Panc1 (cell line): ENCODE measurements around the gene LASP1.

ENCODE experiments used
- POLR2AphosphoS5 ChIP-seq: IDR thresholded peaks from 2 replicates; pipeline ENCODE4 v1.6.1; 2012; ENCODE audit warnings: mild to moderate bottlenecking, low read depth, low read length, moderate library complexity
- SIN3A ChIP-seq: IDR thresholded peaks from 2 replicates; pipeline ENCODE4 v1.6.1; 2012; ENCODE audit warnings: low read depth, mild to moderate bottlenecking, low read length, moderate library complexity, borderline replicate concordance; ENCODE audit not compliant: insufficient read depth
- TCF7L2 ChIP-seq: IDR thresholded peaks from 2 replicates; pipeline ENCODE4 v1.6.1; 2011; ENCODE audit warnings: mild to moderate bottlenecking, low read depth, low read length, inconsistent platforms
- TF ChIP-seq, protein P1 (sequence below): fragments of 450-650 bp; IDR thresholded peaks from 2 replicates; pipeline ENCODE4 v1.5.1; 2017; ENCODE audit warnings: mild to moderate bottlenecking
- TF ChIP-seq, protein P2 (sequence below), 2 experiments: IDR thresholded peaks; 2 replicates each; pipeline ENCODE4 v1.6.1; 2011 to 2012; ENCODE audit warnings: low read depth in 2 of 2, control low read depth in 1 of 2, low read length in 1 of 2, mild to moderate bottlenecking in 1 of 2, moderate library complexity in 1 of 2; ENCODE audit not compliant: insufficient read depth in 1 of 2

DNA sequence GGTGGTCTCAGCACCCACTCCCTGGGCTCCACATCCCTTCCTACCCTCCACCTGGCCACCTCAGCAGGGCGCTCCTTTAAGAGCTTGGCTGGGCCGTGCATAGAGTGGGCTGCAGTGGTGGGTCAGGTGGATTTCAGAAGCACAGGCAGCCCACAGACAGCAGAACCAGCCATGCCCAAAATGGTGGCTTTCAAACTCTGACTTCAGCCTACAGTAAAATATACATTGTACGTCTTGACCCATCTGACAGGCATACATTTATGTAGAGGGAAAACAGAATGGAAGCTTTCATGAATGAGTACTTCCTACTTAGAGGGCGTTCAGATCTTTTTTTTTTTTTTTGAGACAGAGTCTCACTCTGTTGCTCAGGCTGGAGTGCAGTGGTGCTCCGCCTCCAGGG, 29.6 kb downstream of the LASP1 start:
- TF ChIP-seq TCF7L2 (no peak), POLR2AphosphoS5 (no peak), SIN3A (no peak)
- TF ChIP-seq, protein P1, sequence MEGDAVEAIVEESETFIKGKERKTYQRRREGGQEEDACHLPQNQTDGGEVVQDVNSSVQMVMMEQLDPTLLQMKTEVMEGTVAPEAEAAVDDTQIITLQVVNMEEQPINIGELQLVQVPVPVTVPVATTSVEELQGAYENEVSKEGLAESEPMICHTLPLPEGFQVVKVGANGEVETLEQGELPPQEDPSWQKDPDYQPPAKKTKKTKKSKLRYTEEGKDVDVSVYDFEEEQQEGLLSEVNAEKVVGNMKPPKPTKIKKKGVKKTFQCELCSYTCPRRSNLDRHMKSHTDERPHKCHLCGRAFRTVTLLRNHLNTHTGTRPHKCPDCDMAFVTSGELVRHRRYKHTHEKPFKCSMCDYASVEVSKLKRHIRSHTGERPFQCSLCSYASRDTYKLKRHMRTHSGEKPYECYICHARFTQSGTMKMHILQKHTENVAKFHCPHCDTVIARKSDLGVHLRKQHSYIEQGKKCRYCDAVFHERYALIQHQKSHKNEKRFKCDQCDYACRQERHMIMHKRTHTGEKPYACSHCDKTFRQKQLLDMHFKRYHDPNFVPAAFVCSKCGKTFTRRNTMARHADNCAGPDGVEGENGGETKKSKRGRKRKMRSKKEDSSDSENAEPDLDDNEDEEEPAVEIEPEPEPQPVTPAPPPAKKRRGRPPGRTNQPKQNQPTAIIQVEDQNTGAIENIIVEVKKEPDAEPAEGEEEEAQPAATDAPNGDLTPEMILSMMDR, result no peak
- TF ChIP-seq, protein P2, sequence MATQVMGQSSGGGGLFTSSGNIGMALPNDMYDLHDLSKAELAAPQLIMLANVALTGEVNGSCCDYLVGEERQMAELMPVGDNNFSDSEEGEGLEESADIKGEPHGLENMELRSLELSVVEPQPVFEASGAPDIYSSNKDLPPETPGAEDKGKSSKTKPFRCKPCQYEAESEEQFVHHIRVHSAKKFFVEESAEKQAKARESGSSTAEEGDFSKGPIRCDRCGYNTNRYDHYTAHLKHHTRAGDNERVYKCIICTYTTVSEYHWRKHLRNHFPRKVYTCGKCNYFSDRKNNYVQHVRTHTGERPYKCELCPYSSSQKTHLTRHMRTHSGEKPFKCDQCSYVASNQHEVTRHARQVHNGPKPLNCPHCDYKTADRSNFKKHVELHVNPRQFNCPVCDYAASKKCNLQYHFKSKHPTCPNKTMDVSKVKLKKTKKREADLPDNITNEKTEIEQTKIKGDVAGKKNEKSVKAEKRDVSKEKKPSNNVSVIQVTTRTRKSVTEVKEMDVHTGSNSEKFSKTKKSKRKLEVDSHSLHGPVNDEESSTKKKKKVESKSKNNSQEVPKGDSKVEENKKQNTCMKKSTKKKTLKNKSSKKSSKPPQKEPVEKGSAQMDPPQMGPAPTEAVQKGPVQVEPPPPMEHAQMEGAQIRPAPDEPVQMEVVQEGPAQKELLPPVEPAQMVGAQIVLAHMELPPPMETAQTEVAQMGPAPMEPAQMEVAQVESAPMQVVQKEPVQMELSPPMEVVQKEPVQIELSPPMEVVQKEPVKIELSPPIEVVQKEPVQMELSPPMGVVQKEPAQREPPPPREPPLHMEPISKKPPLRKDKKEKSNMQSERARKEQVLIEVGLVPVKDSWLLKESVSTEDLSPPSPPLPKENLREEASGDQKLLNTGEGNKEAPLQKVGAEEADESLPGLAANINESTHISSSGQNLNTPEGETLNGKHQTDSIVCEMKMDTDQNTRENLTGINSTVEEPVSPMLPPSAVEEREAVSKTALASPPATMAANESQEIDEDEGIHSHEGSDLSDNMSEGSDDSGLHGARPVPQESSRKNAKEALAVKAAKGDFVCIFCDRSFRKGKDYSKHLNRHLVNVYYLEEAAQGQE (IDR thresholded peaks at IDR 0.05; ENCODE audit: insufficient read depth in 1 of 2, low read depth in 2 of 2, low read length in 1 of 2), result no peak
